SK-N-SH treated with all-trans-retinoic acid at 6 μM for 48 hours (cell line): Measurements from ENCODE around the gene EFHD1.

Source experiments
- ARNTL ChIP-seq: fragments of 450-650 bp; formaldehyde crosslinking; IDR thresholded peaks from 2 replicates; pipeline ENCODE4 v1.5.0; 2020; ENCODE audit warnings: low read depth, mild to moderate bottlenecking, moderate library complexity, borderline replicate concordance
- ESRRG ChIP-seq: fragments of 250-450 bp; sonication (Bioruptor Pico); IDR thresholded peaks from 2 replicates; pipeline ENCODE4 v1.6.1; 2021; ENCODE audit warnings: mild to moderate bottlenecking
- ISL1 ChIP-seq: fragments of 250-450 bp; sonication (Bioruptor Pico); IDR thresholded peaks from 2 replicates; pipeline ENCODE4 v2.1.2; 2022; ENCODE audit warnings: mild to moderate bottlenecking, moderate library complexity
- OSR1 ChIP-seq: fragments of 250-450 bp; sonication (Bioruptor Pico); IDR thresholded peaks from 2 replicates; pipeline ENCODE4 v1.8.0; 2022; ENCODE audit warnings: moderate library complexity, mild to moderate bottlenecking, inconsistent platforms
- RARB ChIP-seq: fragments of 250-450 bp; sonication (Bioruptor Pico); IDR thresholded peaks from 2 replicates; pipeline ENCODE4 v1.8.0; 2021; ENCODE audit warnings: mild to moderate bottlenecking, moderate library complexity
- TCF4 ChIP-seq: fragments of 250-450 bp; sonication (Bioruptor Pico); IDR thresholded peaks from 2 replicates; pipeline ENCODE4 v1.8.0; 2021; ENCODE audit warnings: mild to moderate bottlenecking, moderate library complexity, borderline replicate concordance
- ZFP3 ChIP-seq: fragments of 250-450 bp; sonication (Bioruptor Pico); IDR thresholded peaks from 2 replicates; pipeline ENCODE4 v1.5.0; 2020; ENCODE audit warnings: mild to moderate bottlenecking, moderate library complexity
- TF ChIP-seq, protein P1 (sequence below): fragments of 250-450 bp; sonication (Bioruptor Pico); IDR thresholded peaks from 2 replicates; pipeline ENCODE4 v1.5.1; 2021; ENCODE audit warnings: mild to moderate bottlenecking, moderate library complexity
- TF ChIP-seq, protein P2 (sequence below): fragments of 250-450 bp; sonication (Bioruptor Pico); IDR thresholded peaks from 2 replicates; pipeline ENCODE4 v1.5.1; 2020; ENCODE audit warnings: low read depth, mild to moderate bottlenecking, moderate library complexity
- TF ChIP-seq, protein P3 (sequence below): fragments of 250-450 bp; sonication (Bioruptor Pico); IDR thresholded peaks from 2 replicates; pipeline ENCODE4 v1.8.0; 2020; ENCODE audit warnings: mild to moderate bottlenecking, moderate library complexity, borderline replicate concordance

DNA sequence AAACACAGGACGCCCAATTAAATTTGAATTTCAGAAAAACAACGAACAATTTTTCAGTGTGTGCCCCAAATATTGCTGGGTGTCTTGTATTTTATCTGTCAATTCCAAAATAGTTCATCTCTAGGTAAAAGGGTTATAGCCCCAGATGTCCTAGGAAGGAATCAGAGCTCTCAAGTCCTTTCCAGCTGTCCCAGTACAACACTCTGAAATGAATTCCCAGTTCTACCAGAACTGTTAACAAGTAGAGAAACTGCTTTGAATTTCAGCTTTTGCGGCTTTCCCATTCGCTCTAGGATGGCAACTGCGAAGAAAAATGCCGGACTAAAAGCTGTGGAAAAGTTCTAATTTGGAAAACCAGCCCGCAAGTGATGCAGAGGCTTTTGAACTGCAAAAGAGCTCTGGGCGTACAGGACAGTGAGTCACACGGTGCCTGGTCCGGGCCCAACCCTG lies 63.2 kb downstream of the EFHD1 start:
- no peak for TF ChIP-seq ZFP3 (CRISPR knock-in tag)
- TF ChIP-seq ISL1 (CRISPR knock-in tag) = no peak
- TF ChIP-seq, protein P1, sequence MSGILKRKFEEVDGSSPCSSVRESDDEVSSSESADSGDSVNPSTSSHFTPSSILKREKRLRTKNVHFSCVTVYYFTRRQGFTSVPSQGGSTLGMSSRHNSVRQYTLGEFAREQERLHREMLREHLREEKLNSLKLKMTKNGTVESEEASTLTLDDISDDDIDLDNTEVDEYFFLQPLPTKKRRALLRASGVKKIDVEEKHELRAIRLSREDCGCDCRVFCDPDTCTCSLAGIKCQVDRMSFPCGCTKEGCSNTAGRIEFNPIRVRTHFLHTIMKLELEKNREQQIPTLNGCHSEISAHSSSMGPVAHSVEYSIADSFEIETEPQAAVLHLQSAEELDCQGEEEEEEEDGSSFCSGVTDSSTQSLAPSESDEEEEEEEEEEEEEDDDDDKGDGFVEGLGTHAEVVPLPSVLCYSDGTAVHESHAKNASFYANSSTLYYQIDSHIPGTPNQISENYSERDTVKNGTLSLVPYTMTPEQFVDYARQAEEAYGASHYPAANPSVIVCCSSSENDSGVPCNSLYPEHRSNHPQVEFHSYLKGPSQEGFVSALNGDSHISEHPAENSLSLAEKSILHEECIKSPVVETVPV (CRISPR knock-in tag) = no peak
- no peak for TF ChIP-seq ARNTL (CRISPR knock-in tag)
- TF ChIP-seq, protein P2, sequence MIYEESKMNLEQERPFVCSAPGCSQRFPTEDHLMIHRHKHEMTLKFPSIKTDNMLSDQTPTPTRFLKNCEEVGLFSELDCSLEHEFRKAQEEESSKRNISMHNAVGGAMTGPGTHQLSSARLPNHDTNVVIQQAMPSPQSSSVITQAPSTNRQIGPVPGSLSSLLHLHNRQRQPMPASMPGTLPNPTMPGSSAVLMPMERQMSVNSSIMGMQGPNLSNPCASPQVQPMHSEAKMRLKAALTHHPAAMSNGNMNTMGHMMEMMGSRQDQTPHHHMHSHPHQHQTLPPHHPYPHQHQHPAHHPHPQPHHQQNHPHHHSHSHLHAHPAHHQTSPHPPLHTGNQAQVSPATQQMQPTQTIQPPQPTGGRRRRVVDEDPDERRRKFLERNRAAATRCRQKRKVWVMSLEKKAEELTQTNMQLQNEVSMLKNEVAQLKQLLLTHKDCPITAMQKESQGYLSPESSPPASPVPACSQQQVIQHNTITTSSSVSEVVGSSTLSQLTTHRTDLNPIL (CRISPR knock-in tag) = no peak
- TF ChIP-seq, protein P3, sequence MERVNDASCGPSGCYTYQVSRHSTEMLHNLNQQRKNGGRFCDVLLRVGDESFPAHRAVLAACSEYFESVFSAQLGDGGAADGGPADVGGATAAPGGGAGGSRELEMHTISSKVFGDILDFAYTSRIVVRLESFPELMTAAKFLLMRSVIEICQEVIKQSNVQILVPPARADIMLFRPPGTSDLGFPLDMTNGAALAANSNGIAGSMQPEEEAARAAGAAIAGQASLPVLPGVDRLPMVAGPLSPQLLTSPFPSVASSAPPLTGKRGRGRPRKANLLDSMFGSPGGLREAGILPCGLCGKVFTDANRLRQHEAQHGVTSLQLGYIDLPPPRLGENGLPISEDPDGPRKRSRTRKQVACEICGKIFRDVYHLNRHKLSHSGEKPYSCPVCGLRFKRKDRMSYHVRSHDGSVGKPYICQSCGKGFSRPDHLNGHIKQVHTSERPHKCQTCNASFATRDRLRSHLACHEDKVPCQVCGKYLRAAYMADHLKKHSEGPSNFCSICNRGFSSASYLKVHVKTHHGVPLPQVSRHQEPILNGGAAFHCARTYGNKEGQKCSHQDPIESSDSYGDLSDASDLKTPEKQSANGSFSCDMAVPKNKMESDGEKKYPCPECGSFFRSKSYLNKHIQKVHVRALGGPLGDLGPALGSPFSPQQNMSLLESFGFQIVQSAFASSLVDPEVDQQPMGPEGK = no peak
- no peak for TF ChIP-seq ESRRG
- no peak for TF ChIP-seq TCF4 (CRISPR knock-in tag)
- TF ChIP-seq RARB (CRISPR knock-in tag) = no peak
- no peak for TF ChIP-seq OSR1
